GM21529 (cell line): ENCODE measurements around the gene RASGRF2.
"Not testable (repeated sequence)": the region's sequence is repeated elsewhere in the genome, so short reads cannot be mapped to it uniquely, and the experiment has no call there.

Source experiments
- ATAC-seq: cut with Tn5 transposase; IDR thresholded peaks from one replicate; pipeline ENCODE4 v1.9.1; 2021; ENCODE audit not compliant: unreplicated experiment

Gene RASGRF2

DNA sequence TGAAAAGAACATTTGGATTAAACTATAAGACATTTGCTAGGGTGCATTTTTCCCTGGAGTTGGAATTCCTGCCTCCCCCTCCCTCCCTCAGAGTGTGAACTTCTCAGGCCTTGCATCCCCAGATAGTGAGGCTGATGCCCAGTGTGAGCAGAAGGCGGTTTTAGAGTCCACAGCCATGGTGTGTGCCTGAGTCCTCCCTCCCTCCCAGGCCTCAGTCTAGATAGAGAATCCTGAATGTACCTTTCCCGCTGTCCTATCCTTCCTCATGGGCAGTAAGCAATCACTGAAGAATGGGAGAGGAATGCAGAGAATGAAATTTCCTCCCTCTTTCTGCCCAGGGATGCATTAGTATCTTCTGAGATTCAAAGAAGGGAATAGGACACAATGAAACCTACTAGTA, 108.5 kb downstream of the RASGRF2 start:
- ATAC-seq = no peak

DNA sequence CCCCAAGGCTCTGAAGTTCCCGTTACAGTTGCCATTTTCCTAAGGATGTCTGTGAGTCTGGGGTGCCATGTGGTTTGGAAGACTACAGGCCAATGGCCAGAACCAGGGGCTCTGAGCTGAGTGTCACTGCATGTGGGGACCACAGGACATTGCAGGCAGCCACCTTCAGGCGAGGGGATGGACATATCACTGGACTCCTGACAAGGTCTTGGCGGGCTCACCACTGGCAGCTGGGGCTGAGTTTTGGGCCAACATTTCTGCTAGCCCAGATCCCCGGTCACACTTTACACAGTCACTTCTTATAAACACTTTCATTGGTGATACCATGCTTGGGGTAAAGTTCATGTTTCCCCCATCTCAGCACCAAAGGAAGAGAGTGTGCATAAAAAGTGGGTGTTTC, 109.8 kb downstream of the RASGRF2 start:
- ATAC-seq = no peak

DNA sequence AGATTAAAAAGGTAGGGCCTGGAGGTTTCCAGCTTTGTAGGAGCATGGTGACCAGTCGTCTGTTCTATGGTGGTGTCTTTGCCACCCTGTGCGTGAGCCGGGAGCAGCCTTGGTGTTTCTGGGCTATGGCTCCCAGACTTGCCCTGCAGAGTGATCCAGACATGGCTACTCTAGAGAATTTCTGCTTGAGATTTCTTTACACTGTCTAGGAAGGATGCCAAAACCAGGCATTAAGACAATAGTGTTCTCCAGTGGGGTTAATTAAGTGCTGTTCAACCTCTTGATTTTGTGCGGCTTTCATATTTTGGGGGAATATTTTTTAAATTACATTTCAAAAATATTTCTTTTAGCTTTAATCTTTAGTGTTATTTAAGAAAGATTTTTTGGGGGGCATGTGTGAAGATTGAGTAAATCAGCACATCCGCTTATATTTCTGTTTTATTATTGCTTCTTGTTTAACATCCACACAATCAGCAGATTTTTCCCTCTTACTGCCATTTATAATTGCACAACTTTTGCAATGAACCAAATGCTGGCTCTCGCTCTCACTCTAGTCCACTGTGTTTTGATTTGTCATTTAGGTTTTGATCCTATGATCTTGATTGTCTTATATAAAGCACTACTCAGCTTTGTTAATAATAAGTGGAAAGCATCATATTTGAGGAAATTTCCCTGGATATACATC, 110.5 kb downstream of the RASGRF2 start:
- ATAC-seq = no peak

DNA sequence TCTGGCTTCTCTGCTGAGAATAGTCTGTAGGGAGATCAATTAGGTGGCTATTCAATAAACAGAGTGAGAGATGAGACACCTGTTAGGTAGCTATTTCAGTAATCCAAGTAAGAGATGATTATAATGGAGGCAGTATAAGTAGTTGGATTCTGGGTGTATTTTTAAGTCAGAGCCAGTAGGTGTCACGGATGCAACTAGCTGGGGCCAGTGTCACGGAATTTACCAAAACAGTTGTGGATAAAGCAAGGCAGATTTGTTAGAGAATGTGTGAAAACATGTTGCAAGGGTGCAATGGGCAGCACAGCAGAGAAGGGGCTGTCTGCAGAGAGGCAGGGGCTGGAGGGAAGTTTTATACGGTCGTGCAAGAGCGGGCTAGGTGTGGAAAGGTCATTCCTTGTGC, 114.9 kb downstream of the RASGRF2 start:
- ATAC-seq = no peak

DNA sequence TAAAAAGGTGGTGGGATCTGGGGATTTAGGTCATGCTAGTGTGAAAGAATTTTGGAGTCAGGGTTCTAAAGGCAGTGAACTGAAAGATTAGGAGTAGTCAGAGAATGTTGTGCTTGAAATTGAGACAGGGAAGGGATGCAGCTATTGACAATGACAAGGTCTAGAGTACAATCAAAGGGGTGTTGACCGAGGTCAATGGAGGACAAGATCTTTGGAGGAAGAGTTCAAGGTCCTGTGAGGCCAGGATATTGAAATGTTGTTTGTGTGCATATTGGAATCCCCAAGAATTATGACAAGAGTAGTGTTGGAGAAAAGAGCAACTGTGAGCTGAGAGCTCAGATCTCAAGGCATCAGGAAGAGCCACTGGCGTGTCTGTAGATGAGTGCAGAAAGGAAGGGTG, 116.9 kb downstream of the RASGRF2 start:
- no peak for ATAC-seq

DNA sequence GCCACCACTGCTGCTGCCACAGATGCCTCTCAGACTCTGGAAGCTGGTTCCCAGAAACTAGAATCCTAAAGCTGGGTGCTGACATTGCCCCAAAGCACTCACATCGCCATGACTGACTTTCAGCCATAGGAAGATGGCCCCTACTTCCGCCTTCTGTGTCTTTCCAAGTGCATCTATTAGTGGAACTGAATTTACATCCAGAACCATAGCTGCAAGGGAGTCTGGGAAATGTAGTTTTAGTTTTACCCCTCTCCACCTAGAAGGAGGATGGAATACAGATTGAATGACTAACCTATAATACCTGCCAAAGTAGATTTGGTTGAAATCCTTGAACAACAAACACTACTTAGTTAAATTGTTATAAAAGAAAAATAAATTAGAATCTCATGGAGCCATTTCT, 118.8 kb downstream of the RASGRF2 start:
- no peak for ATAC-seq

DNA sequence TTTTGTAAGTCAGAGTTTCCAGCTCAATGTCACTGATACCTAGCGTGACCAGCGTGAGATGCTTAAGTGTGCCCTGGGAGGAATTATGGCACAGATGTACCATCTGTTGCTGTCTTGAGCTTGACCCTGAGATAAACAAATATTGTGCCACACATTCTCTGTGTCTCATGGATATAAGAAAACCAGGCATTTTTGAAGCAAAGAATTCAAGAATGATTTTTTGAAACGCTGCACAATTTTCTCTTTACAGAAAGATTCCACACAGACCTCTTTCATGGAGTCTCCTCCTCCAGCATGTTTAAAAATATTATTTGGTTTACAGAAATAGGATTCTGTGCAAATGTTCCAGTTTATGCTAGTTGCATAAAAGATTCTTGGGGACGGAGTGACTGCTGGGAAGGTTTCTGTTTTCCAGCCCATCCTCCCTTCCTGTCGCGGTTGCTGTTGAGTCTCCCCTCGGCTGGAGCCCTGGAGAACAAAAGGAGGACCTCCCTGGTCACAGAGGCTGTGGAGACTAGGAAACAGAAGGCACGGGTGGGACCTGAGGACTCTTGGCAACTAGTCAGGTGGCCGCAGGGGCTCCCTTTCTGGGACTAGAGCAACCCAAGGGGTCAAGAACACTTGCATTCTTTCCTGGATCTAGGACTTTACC, 120.8 kb downstream of the RASGRF2 start:
- ATAC-seq = no peak

DNA sequence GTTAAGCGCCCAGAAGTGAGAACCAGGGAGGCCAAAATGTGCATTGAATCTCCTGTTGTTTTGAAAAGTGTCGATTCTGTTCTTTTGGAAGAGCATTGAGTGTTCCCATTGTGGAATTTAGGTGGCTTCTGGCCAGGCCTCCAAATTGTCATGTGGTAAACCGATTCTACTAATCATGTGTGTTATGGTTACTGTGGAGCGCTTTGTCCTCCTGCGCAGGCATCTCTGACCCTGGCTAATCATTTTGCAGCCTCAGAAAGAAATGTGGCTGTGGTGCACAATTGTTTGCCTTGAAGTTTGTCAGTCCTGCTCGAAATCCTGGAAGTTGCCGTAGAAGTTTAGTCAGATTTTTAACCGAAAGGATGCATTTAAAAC, 121.3 kb downstream of the RASGRF2 start:
- ATAC-seq = no peak

DNA sequence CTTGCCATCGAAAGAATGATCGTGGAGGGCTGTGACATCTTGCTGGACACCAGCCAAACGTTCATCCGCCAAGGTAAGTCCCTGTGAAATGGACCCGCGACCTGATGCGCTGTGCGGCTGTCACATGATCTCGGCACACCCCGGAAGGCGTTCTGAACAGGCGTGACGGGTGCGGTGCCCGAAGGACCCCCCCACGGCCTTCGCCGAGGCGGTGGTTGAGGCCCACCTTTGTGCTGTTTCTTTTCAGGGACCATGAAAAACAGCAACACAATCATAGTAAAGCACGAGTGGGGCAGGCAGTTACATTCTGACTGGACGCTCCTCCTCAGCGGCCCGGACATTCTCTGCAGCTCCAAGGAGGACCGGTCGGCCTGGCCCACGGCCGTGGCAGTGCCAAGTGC, 126.7 kb downstream of the RASGRF2 start:
- no peak for ATAC-seq

DNA sequence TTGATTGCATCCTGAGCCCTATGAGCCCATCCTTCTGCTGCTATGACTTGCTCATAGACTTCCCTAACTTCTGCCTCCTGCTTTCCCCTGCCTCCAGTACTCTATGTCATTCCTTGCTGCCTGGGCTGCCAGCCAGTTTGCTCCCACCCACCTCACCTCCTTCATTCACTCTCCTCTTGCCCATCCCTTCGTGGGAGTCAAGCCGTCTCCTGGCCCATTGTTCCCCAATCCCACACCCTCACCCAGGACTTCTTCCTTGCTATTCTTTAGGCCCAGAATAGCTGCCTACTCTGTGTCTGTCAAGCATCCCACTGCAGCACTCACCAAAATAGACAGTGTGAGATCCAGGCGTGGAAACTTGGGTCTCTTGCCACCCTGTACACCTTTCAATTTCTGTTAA, 131.0 kb downstream of the RASGRF2 start:
- no peak for ATAC-seq

DNA sequence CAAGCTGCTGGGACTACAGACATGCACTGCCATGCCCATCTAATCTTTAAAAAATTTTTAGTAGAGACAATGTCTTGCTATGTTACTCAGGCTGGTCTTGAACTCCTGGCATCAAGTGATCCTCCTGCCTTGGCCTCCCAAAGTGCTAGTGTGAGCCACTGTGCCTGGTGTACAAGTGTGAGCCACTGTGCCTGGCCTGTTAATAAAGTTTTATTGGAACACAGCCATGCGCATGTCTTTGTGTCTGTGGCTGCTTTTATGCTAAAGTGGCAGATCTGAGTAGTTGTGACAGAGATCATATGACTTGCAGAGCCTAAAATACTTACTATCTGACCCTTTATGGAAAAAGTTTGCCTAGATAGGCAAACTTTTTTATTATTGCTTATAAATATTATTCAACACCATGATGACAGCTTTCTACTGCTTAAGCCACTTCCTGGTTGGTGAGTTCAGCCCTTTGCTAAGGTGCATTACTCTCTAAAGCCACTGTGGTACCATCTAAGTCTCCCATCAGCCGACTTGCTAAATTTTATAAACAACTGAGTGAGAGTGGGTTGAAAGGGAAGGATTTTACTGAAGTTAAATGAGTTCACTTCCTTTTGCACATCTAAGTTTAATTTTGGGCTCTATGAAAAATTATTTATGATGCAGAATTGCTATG, 133.5 kb downstream of the RASGRF2 start:
- no peak for ATAC-seq

DNA sequence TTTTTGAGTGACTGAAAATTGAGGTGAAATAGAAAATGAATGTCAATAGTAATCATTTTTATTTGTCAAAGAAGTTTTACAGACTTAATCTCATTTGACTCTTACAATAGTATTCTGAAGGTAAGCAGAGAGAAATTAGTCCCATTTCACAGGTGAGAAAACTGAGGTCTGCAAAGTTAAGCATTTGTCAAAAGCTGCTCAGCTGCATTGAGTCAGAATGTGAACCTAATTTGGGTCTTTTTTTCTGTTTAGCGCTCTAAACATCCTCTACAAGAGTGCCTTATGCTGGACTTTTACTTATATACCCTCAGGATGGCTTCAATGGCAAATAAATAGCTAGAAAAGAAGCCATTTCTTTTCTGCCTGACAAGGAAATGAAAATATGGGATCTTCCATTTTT, 135.7 kb downstream of the RASGRF2 start:
- no peak for ATAC-seq

DNA sequence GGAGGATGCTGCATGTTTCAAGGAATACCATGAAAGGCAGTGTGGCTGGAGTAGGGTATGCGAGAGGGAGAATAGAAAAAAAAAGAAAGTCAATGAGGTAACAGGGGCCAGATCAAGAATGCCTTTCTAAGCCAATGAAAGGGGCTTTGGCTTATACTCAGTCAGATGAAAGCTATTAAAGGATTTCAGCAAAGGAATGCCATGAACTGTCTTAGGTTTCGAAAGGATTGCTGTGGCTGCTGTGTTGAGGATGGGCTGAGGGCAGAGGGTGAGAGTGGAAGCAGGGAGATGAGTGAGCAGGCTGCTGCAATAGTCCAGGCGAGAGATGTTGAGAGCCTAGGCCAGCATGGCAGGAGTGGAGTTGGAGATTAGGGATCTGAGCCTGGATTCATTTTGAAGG, 137.6 kb downstream of the RASGRF2 start:
- no peak for ATAC-seq

DNA sequence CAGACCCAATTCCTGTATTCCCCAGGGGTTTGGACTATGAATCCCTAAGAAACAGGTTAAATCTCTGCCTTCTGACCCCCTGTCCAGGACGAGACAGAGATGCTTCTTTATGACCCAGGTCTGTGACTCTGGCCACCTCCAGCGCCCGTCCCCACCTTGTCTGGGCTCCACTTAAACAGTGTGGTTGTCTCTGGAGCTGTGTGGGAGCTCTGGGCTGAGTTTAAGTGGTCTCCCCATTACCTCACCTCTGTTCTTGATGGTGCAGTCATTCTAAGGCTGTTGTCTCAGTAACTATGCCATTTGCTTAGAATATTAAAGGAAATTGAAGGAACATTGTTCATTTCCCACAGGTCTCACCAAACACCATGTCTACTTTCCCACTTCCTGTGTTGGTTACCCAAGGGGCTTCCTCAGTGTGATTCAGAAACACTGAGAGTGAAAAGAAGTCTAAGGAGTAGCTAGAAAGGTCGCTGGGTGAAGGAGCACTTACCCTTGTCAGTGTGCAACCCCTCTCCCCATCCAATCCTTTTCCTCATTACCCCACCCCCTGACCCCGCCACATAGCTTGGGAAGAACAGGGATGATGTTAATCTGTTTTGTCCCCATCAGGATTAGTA, 145.2 kb downstream of the RASGRF2 start:
- ATAC-seq = no peak

DNA sequence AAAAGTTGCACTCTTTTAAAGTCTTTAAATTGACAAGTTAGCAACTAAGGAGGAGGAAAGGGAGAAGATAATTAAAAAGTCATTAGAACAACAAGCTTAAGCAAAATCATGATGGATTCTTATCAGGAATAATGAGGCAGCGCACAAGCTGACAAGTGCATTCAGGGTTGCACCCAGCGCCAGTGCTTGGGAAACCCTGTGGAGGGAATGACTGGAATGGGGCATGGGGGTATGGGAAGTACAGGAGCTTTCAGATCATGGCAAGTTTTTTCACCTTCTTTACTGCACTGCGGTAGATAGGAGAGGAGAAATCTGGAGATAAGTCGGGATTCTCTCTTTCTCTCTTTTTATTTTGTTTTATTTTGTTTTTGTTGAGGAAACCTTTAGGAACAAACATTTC, 155.1 kb downstream of the RASGRF2 start:
- no peak for ATAC-seq

DNA sequence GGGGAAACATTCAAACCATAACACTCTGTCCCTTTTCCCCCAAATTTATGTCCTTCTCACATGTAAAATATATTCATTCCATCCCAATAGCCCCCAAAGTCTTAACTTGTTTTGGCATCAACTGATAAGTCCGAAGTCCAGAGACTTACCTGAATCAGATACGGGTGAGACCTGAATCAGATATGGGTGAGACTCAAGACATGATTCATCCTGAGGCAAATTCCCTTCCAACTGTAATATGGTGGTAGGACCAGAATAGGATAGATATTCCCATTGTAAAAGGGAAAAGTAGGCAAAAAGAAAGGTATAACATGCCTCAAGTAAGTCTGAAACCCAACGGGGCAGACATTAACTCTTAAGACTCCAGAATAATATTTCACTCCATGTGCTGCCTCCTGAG, 157.4 kb downstream of the RASGRF2 start:
- ATAC-seq = no peak

DNA sequence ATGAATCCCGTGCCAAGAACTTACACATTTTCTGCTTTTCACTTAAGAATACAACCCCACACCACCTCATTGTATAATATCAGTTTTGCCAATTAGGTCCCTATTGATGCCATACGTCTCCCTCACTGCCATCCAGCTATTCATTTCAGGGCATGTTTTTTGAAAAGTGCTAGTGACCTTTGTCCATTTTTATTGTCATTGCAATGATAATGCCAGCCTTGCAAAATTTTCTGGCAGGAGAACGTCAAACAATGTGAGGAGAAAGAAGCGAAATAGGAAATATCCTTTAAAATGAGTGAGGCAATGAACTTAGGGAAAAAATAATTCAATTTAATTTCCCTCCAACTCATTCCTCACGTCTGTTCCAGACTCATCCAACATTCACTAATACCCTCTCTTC, 161.1 kb downstream of the RASGRF2 start:
- ATAC-seq = no peak

DNA sequence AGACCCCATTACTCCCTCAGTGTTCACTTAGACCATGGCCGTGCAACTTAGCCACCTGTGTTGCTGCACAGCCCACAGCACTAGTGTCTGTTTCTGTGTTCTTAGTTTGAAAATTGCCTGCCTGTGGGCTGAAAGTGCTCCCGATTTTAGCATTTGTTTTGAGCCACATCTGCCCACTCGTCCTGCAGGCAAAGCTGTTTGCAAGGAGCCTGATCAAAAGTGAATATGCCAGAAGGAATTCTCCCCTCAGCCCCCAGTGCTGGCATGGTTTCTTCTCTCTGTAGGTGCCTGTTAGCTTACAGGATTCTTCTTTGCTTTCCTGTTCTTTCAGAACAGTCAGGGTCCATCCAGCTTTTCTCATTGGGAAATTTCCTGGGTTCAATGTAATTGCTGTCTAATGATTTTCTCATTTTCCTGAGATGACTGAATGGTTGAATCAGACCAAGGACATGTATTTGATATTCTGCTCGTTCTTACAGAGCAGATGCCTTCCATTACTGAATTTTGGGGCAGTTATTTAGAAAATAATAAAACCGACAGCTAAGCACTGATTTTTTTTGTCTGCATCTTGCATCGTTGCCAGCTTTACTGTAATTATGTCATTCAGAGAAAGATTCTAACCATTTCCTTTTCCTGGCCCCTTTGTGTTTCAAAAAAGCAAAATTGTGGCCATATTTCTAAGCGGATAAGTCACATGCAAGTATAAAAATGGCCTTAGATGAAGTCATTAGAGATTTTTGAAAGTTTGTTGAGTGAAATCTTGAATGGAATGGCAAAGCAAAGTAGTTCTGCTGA, 161.9 kb downstream of the RASGRF2 start:
- ATAC-seq = no peak

DNA sequence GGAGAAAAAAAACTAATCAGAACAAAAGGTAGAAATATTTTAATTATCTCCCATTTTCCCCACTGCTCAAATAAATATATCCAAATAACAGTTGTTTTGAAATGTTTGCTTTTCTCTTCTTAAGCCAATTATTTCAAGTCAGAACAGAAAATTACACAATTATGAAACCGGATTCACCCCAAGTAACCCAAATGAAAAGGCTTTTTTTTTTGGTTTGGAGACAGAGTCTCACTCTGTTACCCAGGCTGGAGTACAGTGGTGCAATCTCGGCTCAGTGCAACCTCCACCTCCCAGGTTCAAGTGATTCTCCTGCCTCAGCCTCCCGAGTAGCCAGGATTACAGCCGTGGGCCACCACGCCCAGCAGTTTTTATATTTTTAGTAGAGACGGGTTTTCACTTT, 164.5 kb downstream of the RASGRF2 start:
- not testable (repeated sequence) for ATAC-seq

DNA sequence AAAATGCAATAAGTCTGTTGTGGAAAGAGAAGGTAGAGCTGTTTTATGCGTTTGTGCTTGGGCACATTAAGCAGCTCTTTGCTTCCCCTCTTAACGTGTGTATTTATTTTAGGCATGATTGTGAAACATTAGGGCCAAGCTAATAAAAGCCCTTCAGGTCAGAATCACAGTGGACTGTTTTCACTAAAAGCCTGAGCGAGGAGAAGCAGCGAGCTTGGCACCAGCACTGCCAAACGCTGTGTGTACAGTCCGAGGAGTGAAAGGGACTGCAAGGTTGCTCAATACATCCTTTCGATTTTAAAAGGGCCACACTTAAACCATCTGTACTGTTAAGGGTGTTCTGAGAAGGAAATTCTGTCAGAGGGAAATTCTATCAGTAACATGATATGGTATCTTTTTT, 165.8 kb downstream of the RASGRF2 start:
- ATAC-seq = no peak

DNA sequence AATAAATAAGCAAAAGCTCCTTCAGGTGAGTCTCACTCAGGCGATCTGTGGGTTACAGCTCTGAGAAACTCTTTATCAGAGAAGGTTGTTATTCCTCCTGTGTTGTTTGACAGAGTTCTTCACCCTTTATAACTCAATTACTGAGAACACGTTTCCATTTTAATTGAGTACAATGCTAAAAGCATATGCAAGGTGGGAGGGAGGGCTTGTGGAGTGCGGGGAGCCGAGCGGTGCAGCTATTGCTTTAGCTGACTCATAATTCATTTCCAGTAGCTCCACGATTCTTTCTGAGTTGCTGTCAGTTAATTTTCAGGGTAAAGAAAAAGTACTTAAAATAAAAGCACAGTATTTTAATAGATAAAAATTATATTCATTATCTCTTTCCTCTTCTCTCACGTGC, 168.3 kb downstream of the RASGRF2 start:
- ATAC-seq = no peak
